Measurements from ENCODE around the gene MR1.

The MR1 gene

DNA sequence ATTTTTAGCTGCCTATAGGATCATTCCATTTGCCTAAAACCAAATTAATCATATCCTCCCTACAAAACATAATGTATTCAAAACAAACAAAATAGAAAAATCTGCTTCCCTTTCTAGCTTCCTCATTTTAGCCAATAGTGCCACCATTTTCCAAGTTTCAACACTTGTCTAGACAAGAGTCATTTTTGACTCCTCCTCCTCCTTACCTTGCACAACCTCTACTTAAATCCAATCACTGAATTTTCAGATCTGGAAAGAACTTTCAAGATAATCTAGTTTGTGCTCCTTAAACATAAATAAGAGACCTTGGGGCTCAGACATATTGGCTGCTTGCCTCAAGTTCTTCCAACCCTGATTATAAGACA is 18.6 kb upstream of the MR1 start:
- H3K27ac ChIP-seq: no peak overlapping the region
- POLR2A ChIA-PET (ENCODE audit: low non-redundant PET): no interaction called here
- no peak for DNase-seq (ENCODE audit: low spot score)
- TF ChIP-seq, protein P1, sequence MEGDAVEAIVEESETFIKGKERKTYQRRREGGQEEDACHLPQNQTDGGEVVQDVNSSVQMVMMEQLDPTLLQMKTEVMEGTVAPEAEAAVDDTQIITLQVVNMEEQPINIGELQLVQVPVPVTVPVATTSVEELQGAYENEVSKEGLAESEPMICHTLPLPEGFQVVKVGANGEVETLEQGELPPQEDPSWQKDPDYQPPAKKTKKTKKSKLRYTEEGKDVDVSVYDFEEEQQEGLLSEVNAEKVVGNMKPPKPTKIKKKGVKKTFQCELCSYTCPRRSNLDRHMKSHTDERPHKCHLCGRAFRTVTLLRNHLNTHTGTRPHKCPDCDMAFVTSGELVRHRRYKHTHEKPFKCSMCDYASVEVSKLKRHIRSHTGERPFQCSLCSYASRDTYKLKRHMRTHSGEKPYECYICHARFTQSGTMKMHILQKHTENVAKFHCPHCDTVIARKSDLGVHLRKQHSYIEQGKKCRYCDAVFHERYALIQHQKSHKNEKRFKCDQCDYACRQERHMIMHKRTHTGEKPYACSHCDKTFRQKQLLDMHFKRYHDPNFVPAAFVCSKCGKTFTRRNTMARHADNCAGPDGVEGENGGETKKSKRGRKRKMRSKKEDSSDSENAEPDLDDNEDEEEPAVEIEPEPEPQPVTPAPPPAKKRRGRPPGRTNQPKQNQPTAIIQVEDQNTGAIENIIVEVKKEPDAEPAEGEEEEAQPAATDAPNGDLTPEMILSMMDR (conservative IDR thresholded peaks at IDR 0.05; ENCODE audit: low read depth): no peak
- CTCF ChIA-PET: interaction anchor here (0.6 kb wide), 1 partner anchor 40 kb away, joined by 3 read pairs; no protein-coding TSS in a partner anchor

DNA sequence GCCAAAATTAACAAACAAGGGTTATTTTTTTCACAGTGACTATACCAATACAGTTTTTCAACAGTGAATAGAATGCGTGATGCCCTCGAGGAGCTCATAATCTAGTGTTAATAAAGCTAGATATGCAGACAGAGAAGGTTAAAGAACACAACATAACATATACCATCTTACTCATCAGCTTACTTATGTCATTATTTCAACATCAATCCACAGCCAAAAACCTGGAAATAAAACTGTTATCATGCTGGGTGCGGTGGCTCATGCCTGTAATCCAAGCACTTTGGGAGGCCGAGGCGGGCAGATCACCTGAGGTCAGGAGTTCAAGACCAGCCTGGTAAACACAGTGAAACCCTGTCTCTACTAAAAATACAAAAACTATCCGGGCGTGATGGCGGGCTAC is 17.2 kb upstream of the MR1 start:
- POLR2A ChIA-PET (ENCODE audit: low non-redundant PET): no interaction called here
- H3K27ac ChIP-seq: peak overlapping the region; percentile 45
- CTCF ChIA-PET: no interaction called here
- TF ChIP-seq, protein P1 (conservative IDR thresholded peaks at IDR 0.05; ENCODE audit: low read depth): no peak
- DNase-seq (ENCODE audit: low spot score): no peak

DNA sequence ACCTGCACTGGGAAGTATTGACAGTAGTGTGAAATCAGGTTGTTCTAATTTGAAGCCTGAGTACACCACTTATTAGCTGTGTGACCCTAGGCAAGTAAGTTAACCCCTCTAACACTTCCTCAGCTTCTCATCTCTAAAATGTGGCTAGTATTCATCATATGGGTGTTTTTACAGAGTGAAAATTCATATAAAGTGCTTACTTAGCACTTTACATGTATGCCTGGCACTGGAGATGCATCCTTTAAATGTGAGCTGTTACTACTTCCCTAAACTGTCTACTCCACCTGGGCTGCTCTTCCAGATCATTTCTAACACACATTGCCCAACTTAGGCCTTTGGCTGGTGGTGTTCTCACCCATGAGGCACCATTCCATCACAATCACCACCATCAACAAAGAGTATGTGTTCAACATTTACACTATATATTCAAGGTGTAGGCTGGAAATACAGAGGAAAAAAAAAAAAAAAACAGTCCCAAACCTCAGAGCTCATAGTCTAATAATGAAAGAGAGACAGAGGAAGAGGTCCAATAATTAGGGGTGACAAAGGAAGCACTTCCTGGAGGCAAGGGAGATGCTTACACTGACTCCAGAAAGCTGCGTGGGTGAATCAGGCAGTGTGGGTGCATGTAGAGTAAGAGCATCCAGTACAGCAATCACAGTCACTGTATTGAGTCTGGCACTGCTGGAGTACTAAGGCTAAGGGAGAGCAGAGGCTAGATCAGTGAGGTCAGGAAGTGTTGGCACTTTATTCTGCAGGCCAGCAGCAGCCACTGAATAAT is 14.7 kb upstream of the MR1 start:
- no peak for DNase-seq (ENCODE audit: low spot score)
- TF ChIP-seq, protein P1 (conservative IDR thresholded peaks at IDR 0.05; ENCODE audit: low read depth): no peak
- CTCF ChIA-PET: interaction anchor here (0.7 kb wide), 1 partner anchor 21 kb away, joined by 3 read pairs; no protein-coding TSS in a partner anchor
- POLR2A ChIA-PET (ENCODE audit: low non-redundant PET): interaction anchor here (0.6 kb wide), 1 partner anchor 70 kb away, joined by 4 read pairs; the partner anchor contains the start of gene IER5
- H3K27ac ChIP-seq: no peak overlapping the region

DNA sequence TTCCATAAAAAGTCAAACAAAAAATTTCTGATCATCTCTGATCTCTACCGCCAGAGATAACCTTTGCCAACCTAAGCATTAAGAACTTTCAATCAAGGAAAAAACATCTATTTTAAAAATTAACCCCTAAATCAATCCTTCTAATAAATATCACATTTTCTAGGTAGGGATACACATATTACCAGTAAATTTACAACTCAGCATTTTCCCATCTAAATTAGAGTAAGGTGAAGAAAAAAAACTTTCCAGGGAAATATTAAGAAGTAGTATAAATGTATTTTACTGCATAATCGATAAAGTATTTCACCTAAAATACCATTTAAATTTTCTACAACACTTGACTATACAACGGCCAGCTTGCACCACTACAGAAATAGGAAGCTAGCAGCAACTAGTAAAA is 12.6 kb upstream of the MR1 start:
- no peak for DNase-seq (ENCODE audit: low spot score)
- no peak overlapping the region for H3K27ac ChIP-seq
- POLR2A ChIA-PET (ENCODE audit: low non-redundant PET): interaction anchor here (0.5 to 3.1 kb wide), 4 partner anchors 12 to 68 kb away, joined by 3 to 10 read pairs (median 6); partner anchors contain the start of genes IER5 and MR1

DNA sequence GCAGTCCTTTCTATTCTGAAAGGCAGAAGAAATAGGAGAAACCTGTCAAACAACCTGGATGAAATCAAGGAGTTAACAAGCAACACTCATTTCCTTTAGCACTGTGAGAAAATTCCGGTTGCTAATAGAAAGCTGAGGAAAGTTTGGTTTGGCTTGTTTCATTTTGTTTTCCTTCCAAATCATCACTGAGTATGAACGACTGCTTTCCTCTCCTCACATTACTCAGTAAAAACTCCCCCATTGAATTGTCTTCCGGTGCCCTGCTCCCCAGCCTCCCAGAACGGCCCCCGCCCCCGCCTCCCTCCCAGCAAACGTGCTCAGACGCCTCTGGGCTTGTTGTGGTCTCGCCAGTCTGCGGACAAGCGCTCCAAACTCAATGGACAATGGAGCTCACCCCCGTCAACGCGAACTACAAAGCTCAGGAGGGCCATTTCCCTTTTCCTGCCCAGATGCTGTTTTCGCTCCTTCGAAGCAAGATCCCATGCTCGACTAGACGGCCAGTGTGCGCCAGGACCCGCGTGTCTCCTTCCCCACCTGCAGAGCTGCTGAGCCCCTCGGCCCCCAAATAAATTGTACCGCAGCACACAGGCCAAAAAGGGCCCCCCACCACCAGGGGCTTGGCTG is 11.9 kb upstream of the MR1 start:
- DNase-seq (ENCODE audit: low spot score): peak; percentile 87
- ChIA-PET POLR2A (ENCODE audit: low non-redundant PET) (interaction anchor here (0.5 to 3.1 kb wide), 6 partner anchors 11 to 99 kb away, joined by 3 to 10 read pairs (median 6); partner anchors contain the start of genes IER5 and MR1), CTCF (no interaction called here)
- TF ChIP-seq, protein P1 (conservative IDR thresholded peaks at IDR 0.05; ENCODE audit: low read depth): no peak
- peak overlapping the region; percentile 96 for H3K27ac ChIP-seq

More for the DNA sequence above, 12.6 kb upstream of the MR1 start:
- TF ChIP-seq, protein P1 (conservative IDR thresholded peaks at IDR 0.05; ENCODE audit: low read depth): no peak
- CTCF ChIA-PET: interaction anchor here (0.6 kb wide), 1 partner anchor 505 kb away, joined by 4 read pairs; no protein-coding TSS in a partner anchor

DNA sequence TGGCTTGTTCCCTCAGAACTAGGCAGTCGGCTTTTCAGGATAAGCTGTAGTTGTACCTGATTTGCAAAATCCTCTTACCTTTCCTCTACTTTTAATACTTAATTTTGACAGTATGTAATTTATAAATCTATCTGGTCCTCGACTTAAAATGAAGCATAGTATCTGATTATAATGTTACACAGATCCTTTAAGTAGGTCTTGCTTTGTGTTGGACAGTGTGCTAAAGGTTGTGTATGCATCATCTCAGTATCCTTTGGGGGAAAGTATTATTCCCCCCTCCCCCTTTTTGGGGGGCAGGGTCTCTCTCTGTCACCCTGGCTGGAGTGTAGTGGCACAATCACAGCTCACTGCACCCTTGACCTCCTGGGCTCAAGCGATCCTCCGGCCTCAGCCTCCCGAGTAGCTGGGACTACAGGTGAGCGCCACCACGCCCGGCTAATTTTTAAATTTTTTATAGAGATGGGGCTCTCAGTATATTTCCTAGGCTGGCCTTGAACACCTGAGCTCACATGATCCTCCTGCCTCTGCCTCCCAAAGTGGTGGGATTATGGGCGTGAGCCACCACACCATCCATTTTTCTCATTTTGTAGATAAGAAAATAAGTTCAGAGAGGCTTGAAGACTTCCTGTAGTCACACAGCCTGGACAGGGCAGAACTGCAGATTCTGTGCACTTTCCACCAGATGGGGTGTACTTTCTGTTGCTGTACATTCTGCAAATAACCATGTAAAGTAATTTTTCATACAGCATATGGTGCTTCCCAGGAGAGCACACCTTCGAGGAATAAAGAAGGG is 10.3 kb upstream of the MR1 start:
- ChIA-PET POLR2A (ENCODE audit: low non-redundant PET) (interaction anchor here (0.6 to 3.1 kb wide), 3 partner anchors 10 to 463 kb away, joined by 3 to 10 read pairs (median 9); partner anchors contain the start of gene MR1), CTCF (interaction anchor here (0.8 to 1.5 kb wide), 2 partner anchors 12 to 119 kb away, joined by 3 to 6 read pairs; no protein-coding TSS in a partner anchor)

More for the DNA sequence above, 10.3 kb upstream of the MR1 start:
- H3K27ac ChIP-seq: peak overlapping the region; percentile 96
- DNase-seq (ENCODE audit: low spot score): no peak
- TF ChIP-seq, protein P1 (conservative IDR thresholded peaks at IDR 0.05; ENCODE audit: low read depth): no peak

All from RWPE1 (cell line).